GM12878 (cell line): Measurements from ENCODE around the gene LIN7C. TPM values are rescaled to one million over a fixed set of nuclear protein-coding genes. Genes with fewer than 3 reads are reported as not detected.

ENCODE experiments used
- ATAC-seq: fragments of 200-7000 bp; cut with Tn5 transposase; 3 replicates; pipeline ENCODE4 v1.9.1; 2020; ENCODE audit warnings: mild to moderate bottlenecking, moderate library complexity
- BruUV-seq: library from RNA; stranded (reverse); fragments of 400-500 nt; replicated peaks from 2 replicates; lab custom pipeline; 2021; lab: Mats Ljungman, UMichigan
- CTCF ChIA-PET: fragments of 300-600 bp; sonication (Branson Sonifier 250); formaldehyde crosslinking; extraction: SDS; loops from one replicate; lab custom pipeline; 2021; ENCODE audit warnings: inconsistent platforms; lab: Yijun Ruan, JAX
- POLR2A ChIA-PET: fragments of 350-600 bp; formaldehyde crosslinking; extraction: SDS; loops from one replicate; lab custom pipeline; 2021; ENCODE audit warnings: inconsistent platforms; lab: Charles Lee
- RAD21 ChIA-PET: fragments of 300-600 bp; sonication (Branson Sonifier 250); formaldehyde crosslinking; loops from one replicate; lab custom pipeline; 2023; ENCODE audit warnings: antibody characterized with exemption; ENCODE audit not compliant: unreplicated experiment; lab: Charles Lee
- SMC1A ChIA-PET: fragments of 300-600 bp; sonication (Branson Sonifier 250); formaldehyde crosslinking; loops from one replicate; lab custom pipeline; 2023; ENCODE audit not compliant: unreplicated experiment, uncharacterized antibody; lab: Charles Lee
- DNase-seq: peaks from one replicate; pipeline ENCODE4 v3.0.0-alpha.2; 2011; ENCODE audit warnings: low read depth, low spot score
- FAIRE-seq: peaks from 3 replicates; lab custom pipeline; 2011; peaks lifted over from hg19 to GRCh38; lab: Jason Lieb, UNC
- H2AFZ ChIP-seq: 2 replicates; pipeline ENCODE4 v1.6.0; 2011; ENCODE audit warnings: low read depth, low read length, control low read depth; ENCODE audit not compliant: control insufficient read depth
- H3K27ac ChIP-seq: 2 replicates; pipeline ENCODE4 v1.5.1; 2011; ENCODE audit warnings: control low read depth; ENCODE audit not compliant: control insufficient read depth, insufficient read depth
- H3K27me3 ChIP-seq, 2 experiments: replicated peaks in 1 of 2; 2 replicates each; pipeline versions ENCODE4 v1.6.0 to v1.6.1; 2011; ENCODE audit warnings: low read length in 1 of 2; ENCODE audit not compliant: control insufficient read depth in 2 of 2, insufficient read depth in 2 of 2
- H3K36me3 ChIP-seq, 2 experiments: 2 replicates each; pipeline ENCODE4 v1.5.1; 2011; ENCODE audit warnings: low read length in 1 of 2; ENCODE audit not compliant: control insufficient read depth in 2 of 2, insufficient read depth in 2 of 2
- H3K4me1 ChIP-seq: 2 replicates; pipeline ENCODE4 v1.6.1; 2011; ENCODE audit warnings: mild to moderate bottlenecking, low read length, moderate library complexity, mixed read lengths; ENCODE audit not compliant: control insufficient read depth, insufficient read depth
- H3K4me2 ChIP-seq: 2 replicates; pipeline ENCODE4 v1.6.0; 2011; ENCODE audit warnings: control low read depth; ENCODE audit not compliant: control insufficient read depth, insufficient read depth
- H3K4me3 ChIP-seq: fragments of 200-600 bp; sonication (generic); 2 replicates; pipeline ENCODE4 v1.5.1; 2016
- H3K79me2 ChIP-seq: 2 replicates; pipeline ENCODE4 v1.6.0; 2011; ENCODE audit warnings: low read length; ENCODE audit not compliant: control insufficient read depth, insufficient read depth
- H3K9ac ChIP-seq: 2 replicates; pipeline ENCODE4 v1.8.0; 2011; ENCODE audit warnings: low read length, control low read depth, mixed read lengths; ENCODE audit not compliant: control insufficient read depth, insufficient read depth
- H3K9me3 ChIP-seq: replicated peaks from 3 replicates; pipeline ENCODE4 v1.5.1; 2011; ENCODE audit warnings: mild to moderate bottlenecking, low read length; ENCODE audit not compliant: control insufficient read depth, insufficient read depth
- H4K20me1 ChIP-seq: 2 replicates; pipeline ENCODE4 v1.6.0; 2011; ENCODE audit not compliant: control insufficient read depth, insufficient read depth
- BACH1 ChIP-seq: fragments of 450-650 bp; IDR thresholded peaks from 2 replicates; pipeline ENCODE4 v1.6.1; 2017; ENCODE audit warnings: mild to moderate bottlenecking, borderline replicate concordance
- BMI1 ChIP-seq: fragments of 450-650 bp; IDR thresholded peaks from 2 replicates; pipeline ENCODE4 v1.6.1; 2016; ENCODE audit warnings: mild to moderate bottlenecking, moderate library complexity, borderline replicate concordance
- CHD1 ChIP-seq: IDR thresholded peaks from 2 replicates; pipeline ENCODE4 v1.6.1; 2012; ENCODE audit warnings: low read depth, low read length, improper control_type of control experiment
- CUX1 ChIP-seq: IDR thresholded peaks from 2 replicates; pipeline ENCODE4 v1.6.1; 2012; ENCODE audit warnings: improper control_type of control experiment, low read depth, low read length; ENCODE audit not compliant: insufficient replicate concordance
- EP300 ChIP-seq, 2 experiments: fragments of 150-350 bp in 1 of 2; IDR thresholded peaks; 2 replicates each; pipeline ENCODE4 v1.6.1; 2011 to 2012; ENCODE audit warnings: low read depth in 2 of 2, low read length in 2 of 2, borderline replicate concordance in 1 of 2, improper control_type of control experiment in 1 of 2, inconsistent platforms in 1 of 2; ENCODE audit not compliant: control insufficient read depth in 1 of 2
- IKZF2 ChIP-seq, 2 experiments: fragments of 450-650 bp; IDR thresholded peaks; 2 replicates each; pipeline ENCODE4 v1.6.1; 2017; ENCODE audit warnings: mild to moderate bottlenecking in 2 of 2, moderate library complexity in 2 of 2
- IRF3 ChIP-seq: fragments of 450-650 bp; IDR thresholded peaks from 2 replicates; pipeline ENCODE4 v1.6.1; 2014; ENCODE audit warnings: mild to moderate bottlenecking
- MAX ChIP-seq: IDR thresholded peaks from 2 replicates; pipeline ENCODE4 v1.6.1; 2012; ENCODE audit warnings: low read depth, low read length, improper control_type of control experiment
- MYB ChIP-seq: fragments of 150-350 bp; IDR thresholded peaks from 2 replicates; pipeline ENCODE4 v1.6.1; 2014; ENCODE audit warnings: mild to moderate bottlenecking, low read depth, low read length, borderline replicate concordance
- NFIC ChIP-seq: IDR thresholded peaks from 2 replicates; pipeline ENCODE4 v1.6.1; 2012; ENCODE audit warnings: low read depth, mild to moderate bottlenecking, inconsistent platforms, low read length, moderate library complexity
- POU2F2 ChIP-seq: IDR thresholded peaks from 3 replicates; pipeline ENCODE4 v1.6.1; 2011; ENCODE audit warnings: low read depth, mild to moderate bottlenecking, low read length, borderline replicate concordance
- SIN3A ChIP-seq: IDR thresholded peaks from 2 replicates; pipeline ENCODE4 v1.6.1; 2012; ENCODE audit warnings: low read depth, low read length, improper control_type of control experiment
- SUPT20H ChIP-seq: IDR thresholded peaks from 2 replicates; pipeline ENCODE4 v1.6.1; 2011; ENCODE audit warnings: low read depth, mild to moderate bottlenecking, low read length, moderate library complexity, borderline replicate concordance; ENCODE audit not compliant: control insufficient read depth
- TAF1 ChIP-seq: IDR thresholded peaks from 2 replicates; pipeline ENCODE4 v1.6.1; 2011; ENCODE audit warnings: mild to moderate bottlenecking, low read depth, low read length, borderline replicate concordance
- ZNF207 ChIP-seq: fragments of 450-650 bp; IDR thresholded peaks from 2 replicates; pipeline ENCODE4 v1.6.1; 2014; ENCODE audit warnings: antibody characterized with exemption, mild to moderate bottlenecking, borderline replicate concordance
- WGBS: methylation state at CpG from one replicate; pipeline ENCODE4 v1.1.6; 2016; ENCODE audit warnings: low lambda C conversion rate; ENCODE audit not compliant: insufficient replicate concordance, insufficient coverage; ENCODE audit errors: missing lambda C conversion rate; 5-methylcytosine and 5-hydroxymethylcytosine counted together
- in situ Hi-C: fragments of 300-500 bp; cut with MboI; formaldehyde crosslinking; loops from 9 replicates; pipeline ENCODE4 v1.14.3; 2018; ENCODE audit warnings: mixed read lengths
- intact Hi-C: fragments of 100-400 bp; cut with micrococcal nuclease; formaldehyde crosslinking; loops from one replicate; pipeline ENCODE4 v1.14.2; 2022; ENCODE audit not compliant: unreplicated experiment
- polyA plus RNA-seq, 11 experiments: library from polyadenylated mRNA; depleted of rRNA in 4 of 11; unstranded in 6 of 11; stranded (reverse) in 5 of 11; fragments of >200 nt; fragmentation: Nextera tagmentation in 4 of 11; fragmentation: Illumina TruSeq in 1 of 11; extraction: Ambion mirVana in 4 of 11; extraction: Trizol in 1 of 11; gene quantifications; 1 replicate in 1 of 11; 2 replicates in 10 of 11; pipeline versions ENCODE4 v1.2.1 to v1.2.3, GENCODE V29; 2011 to 2016; ENCODE audit warnings: inconsistent platforms in 2 of 11, missing spikeins in 2 of 11, low read depth in 1 of 11
- total RNA-seq, 4 experiments: library from RNA; depleted of rRNA in 3 of 4; stranded (reverse); fragments of >200 nt in 3 of 4; fragmentation: Illumina TruSeq in 1 of 4; extraction: Trizol in 1 of 4; gene quantifications; 2 replicates each; pipeline versions ENCODE4 v1.2.1 to v1.2.3, GENCODE V29; 2013 to 2021

Gene LIN7C
- total and polyA plus RNA-seq, 10 of the 15 experiments (the other 5 are each of a cell fraction or from before 2014, with no cell fraction given): 6.0 to 23.7 (median 15.1) TPM

- TF ChIP-seq CUX1 (no peak), NFIC (no peak), ZNF207 (no peak), SIN3A (no peak)
Measured at GRCh38 chr11:27462543-27462942, 44.0 kb downstream of the LIN7C start (continued).

GRCh38 chr11:27460158-27460978, 46.2 kb downstream of the LIN7C start:
- Histone ChIP-seq H3K27me3 (no peaks in the 10 kb centered on the region), H3K9me3 (no peaks in the 10 kb centered on the region), H2AFZ (no peak overlapping the region), H3K9ac (no peak overlapping the region), H3K4me3 (no peak overlapping the region), H4K20me1 (no peaks in the 10 kb centered on the region), H3K79me2 (no peaks in the 10 kb centered on the region), H3K27ac (no peak overlapping the region), H3K4me1 (no peaks in the 10 kb centered on the region), H3K4me2 (no peak overlapping the region), H3K36me3 (no peaks in the 10 kb centered on the region)
- SMC1A ChIA-PET: no interaction called here
- no peak for DNase-seq
- intact Hi-C loops: no loop called here
- BruUV-seq: no TSS peak
- 67% methylated on average over 5 of the region's 5 CpGs for WGBS
- CTCF ChIA-PET: interaction anchor here (0.6 kb wide), 1 partner anchor 1192 kb away, joined by 4 read pairs; no protein-coding TSS in a partner anchor
- RAD21 ChIA-PET: no interaction called here
- in situ Hi-C loops: no loop called here
- ATAC-seq: no peak
- no peak for FAIRE-seq
- POLR2A ChIA-PET: no interaction called here
- no peak for TF ChIP-seq BACH1
- TF ChIP-seq IRF3: no peak
- no peak for TF ChIP-seq MAX
- no peak for TF ChIP-seq BMI1
- no peak for TF ChIP-seq SUPT20H
- TF ChIP-seq IKZF2 (IDR thresholded peaks at IDR 0.05): no peak
- TF ChIP-seq POU2F2: no peak
- no peak for TF ChIP-seq MYB
- TF ChIP-seq EP300 (IDR thresholded peaks at IDR 0.05; ENCODE audit: borderline replicate concordance in 1 of 2, control insufficient read depth in 1 of 2, low read depth in 2 of 2, low read length in 2 of 2): no peak
- TF ChIP-seq TAF1: no peak
- no peak for TF ChIP-seq CHD1
